Omental fat pad (tissue), 4 donors: Measurements from ENCODE around the gene ANGPT4. TPM values are rescaled to one million over a fixed set of nuclear protein-coding genes. Genes with fewer than 3 reads are reported as not detected.

Source experiments
- ATAC-seq: fragments of 150-250 bp; one replicate; pipeline ENCODE4 v1.9.1; 2016; ENCODE audit warnings: mild to moderate bottlenecking, moderate library complexity; ENCODE audit not compliant: low FRiP score
- DNase-seq: peaks from one replicate; pipeline ENCODE4 v3.0.0-alpha.2; 2019; ENCODE audit warnings: low spot score
- CTCF ChIP-seq, 3 donors: fragments of 450-650 bp; IDR thresholded peaks; one replicate each; pipeline ENCODE4 v1.5.1; 2016 to 2017; ENCODE audit warnings: antibody characterized with exemption in 3 of 3, mild to moderate bottlenecking in 3 of 3, moderate library complexity in 2 of 3
- total RNA-seq, 4 donors: library from RNA; depleted of rRNA; stranded (reverse); fragments of >200 nt; gene quantifications; one replicate each; pipeline ENCODE4 v1.1.0, GENCODE V29; 2016

ANGPT4 gene
- total RNA-seq, 4 donors from 2014 or later: 0.44 to 27.6 (median 3.4) TPM

DNA sequence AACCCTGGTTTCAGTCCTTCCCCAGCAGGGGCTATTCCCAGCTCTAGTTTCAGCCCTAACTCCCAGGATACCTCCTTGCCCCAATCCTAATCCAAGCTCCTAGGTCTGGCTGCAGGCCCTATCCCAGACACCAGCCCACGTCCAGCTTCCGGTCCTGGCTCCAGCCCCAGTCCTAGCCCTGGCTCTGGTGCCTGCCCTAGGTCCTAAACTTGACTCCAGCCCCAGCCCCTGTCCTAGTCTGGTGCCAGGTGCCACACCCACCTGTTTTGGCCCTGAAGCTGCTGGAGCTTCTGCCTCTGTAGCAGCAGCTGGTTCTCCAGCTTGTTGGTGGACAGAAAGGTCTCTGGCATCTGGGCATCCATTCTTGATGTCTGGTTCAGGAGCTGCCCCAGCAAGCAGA is 28.1 kb downstream of the ANGPT4 start:
- TF ChIP-seq CTCF (IDR thresholded peaks at IDR 0.05): no peak
- no peak for DNase-seq
- ATAC-seq: no peak

- ATAC-seq (no peak), DNase-seq (no peak)
- no peak for TF ChIP-seq CTCF (IDR thresholded peaks at IDR 0.05)
Measured at GRCh38 chr20:887137-887536, 29.0 kb downstream of the ANGPT4 start.

DNA sequence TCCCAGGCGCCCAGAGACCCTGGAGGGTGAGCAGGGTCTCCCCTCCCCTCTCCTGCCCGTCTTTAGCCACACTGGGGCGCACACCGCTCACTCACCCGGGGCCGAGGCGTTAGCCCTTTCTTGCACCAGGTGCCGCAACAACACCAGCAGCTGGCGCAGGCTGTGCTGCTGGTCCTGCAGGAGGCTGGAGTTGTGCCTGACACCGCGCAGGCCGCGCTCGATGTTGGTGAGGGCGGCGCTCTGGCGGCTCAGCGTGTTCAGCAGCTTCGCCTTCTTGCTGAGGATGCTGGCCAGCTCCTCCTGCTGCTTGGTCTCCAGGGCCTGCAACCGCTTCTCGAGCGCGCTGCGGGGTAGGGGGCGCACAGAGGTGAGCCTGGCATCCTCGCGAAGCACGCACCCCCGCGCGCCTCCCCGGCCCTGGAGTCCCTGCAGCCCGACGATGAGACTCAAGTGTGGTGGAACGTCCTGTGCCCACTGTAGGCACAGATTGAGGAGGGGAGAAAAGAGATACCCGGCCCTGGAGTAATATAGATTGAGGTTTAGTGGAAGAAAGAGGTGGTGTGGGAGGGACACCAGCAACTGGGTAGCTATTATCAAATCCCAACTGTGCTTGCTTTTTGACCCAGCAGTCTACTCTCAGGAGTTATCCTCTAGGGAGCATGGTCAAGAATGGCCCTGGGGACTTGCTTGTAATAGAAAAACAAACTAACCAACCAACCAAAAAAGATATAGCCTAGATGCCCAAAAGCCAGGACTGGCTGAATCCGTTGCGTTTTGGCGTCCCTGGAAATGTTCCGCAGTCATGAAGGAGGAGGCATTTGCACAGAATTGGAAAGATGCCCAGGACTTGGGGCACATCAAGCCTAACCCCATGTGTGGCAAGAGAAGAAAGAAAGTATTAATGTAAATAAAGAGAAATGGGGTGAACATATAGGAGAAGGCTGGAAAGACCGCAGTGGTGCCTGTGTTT is 30.9 kb downstream of the ANGPT4 start:
- DNase-seq: no peak
- peak; percentile 71 for ATAC-seq

GRCh38 chr20:881783-882144 is 34.4 kb downstream of the ANGPT4 start:
- DNase-seq: no peak
- no peak for TF ChIP-seq CTCF (IDR thresholded peaks at IDR 0.05)
- no peak for ATAC-seq

More for the DNA sequence above, 30.9 kb downstream of the ANGPT4 start:
- no peak for TF ChIP-seq CTCF (IDR thresholded peaks at IDR 0.05)

DNA sequence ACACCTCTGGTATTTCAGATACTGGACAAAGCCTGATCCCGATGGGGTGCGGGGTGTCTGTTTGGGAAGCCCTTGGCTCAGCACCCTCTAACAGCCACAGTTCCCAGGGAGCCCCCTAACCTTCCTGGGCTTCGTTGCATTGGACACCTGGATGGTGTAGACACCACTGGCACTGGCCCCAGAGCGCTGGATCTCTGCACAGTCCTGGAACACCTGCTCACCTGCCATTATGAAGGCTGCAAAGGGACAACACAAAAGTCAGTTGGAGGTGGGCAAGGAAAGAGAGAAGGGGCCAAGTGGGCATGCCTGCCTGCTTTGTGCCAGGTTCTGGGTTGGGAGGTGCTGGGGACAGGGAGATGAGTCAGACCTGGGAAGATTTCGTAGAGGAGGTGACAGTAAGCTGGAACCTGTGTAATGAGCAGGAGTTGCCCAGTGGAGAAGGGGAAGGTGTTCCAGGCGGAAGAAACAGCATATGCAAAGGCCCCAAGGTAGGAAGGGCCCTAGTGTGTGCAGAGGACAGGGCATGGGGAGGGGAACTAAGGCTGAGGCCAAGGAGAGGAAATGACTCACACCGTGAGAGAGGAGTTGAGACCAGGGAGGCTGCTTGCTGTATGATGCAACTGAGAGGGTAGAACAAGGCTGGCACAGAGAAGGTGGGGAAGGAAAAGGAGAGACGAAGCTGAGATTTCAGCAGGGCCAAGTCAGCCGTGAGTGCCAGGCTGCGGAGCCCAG is 34.9 kb downstream of the ANGPT4 start:
- DNase-seq (no peak), ATAC-seq (no peak)
- no peak for TF ChIP-seq CTCF (IDR thresholded peaks at IDR 0.05)

DNA sequence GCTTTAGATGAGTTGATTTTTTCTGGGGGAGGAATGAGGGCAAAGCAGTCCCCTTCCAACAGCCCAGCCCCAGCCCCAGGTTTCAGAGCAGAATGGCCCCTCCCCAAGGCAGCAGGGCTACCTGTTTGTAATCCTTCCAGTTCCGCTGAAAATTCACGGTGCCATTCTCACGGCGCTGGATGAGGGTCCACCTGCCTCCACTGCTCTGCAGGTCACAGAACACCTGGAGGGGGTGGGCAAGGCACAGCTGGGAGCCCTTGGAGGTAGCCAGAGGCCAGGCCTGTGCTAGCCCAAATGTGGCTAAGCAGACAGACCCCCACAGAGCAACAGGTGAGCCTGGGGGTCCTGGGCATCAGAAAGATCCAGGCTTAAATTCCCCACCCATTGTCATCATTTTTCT is 36.5 kb downstream of the ANGPT4 start:
- no peak for TF ChIP-seq CTCF (IDR thresholded peaks at IDR 0.05)
- DNase-seq (no peak), ATAC-seq (no peak)
